Heart left ventricle (tissue), 16 donors: ENCODE measurements around the gene TRAF4. TPM values are rescaled to one million over a fixed set of nuclear protein-coding genes. Genes with fewer than 3 reads are reported as not detected.
A peak's percentile ranks its signal among the peaks of the same experiment; 100 is the strongest.

Source experiments
- ATAC-seq, 4 donors: fragments of 200-7000 bp; cut with Tn5 transposase; one replicate each; pipeline ENCODE4 v1.9.1; 2020 to 2022; ENCODE audit warnings: moderate library complexity in 4 of 4, mild to moderate bottlenecking in 3 of 4, moderate number of reproducible peaks in 1 of 4
- DNase-seq, 5 donors: peaks; one replicate each; pipeline ENCODE4 v3.0.0-alpha.2; 2020
- H3K27ac ChIP-seq, 12 donors: fragments of 200-600 bp; sonication (generic) in 4 of 12; one replicate each; pipeline versions ENCODE4 v1.5.0 to v1.8.0; 2016 to 2022; ENCODE audit warnings: mild to moderate bottlenecking in 2 of 12
- H3K27me3 ChIP-seq, 9 donors: fragments of 200-600 bp; sonication (generic) in 2 of 9; one replicate each; pipeline versions ENCODE4 v1.5.1 to v1.8.0; 2016 to 2022; ENCODE audit warnings: mild to moderate bottlenecking in 3 of 9
- H3K36me3 ChIP-seq, 9 donors: fragments of 200-600 bp; sonication (generic) in 2 of 9; one replicate each; pipeline versions ENCODE4 v1.5.0 to v1.8.0; 2018 to 2022; ENCODE audit warnings: mild to moderate bottlenecking in 2 of 9
- H3K4me1 ChIP-seq, 12 donors: fragments of 200-600 bp; sonication (generic) in 4 of 12; one replicate each; pipeline versions ENCODE4 v1.5.0 to v1.8.0; 2016 to 2022; ENCODE audit warnings: mild to moderate bottlenecking in 3 of 12
- H3K4me3 ChIP-seq, 12 donors: fragments of 200-600 bp; sonication (generic) in 4 of 12; one replicate each; pipeline versions ENCODE4 v1.5.0 to v1.8.0; 2017 to 2022; ENCODE audit warnings: mild to moderate bottlenecking in 9 of 12, moderate library complexity in 4 of 12
- H3K9me3 ChIP-seq, 12 donors: fragments of 200-600 bp; sonication (generic) in 4 of 12; one replicate each; pipeline versions ENCODE4 v1.5.0 to v1.8.0; 2016 to 2022; ENCODE audit warnings: mild to moderate bottlenecking in 1 of 12
- POLR2A ChIP-seq, 2 donors: fragments of 450-650 bp; IDR thresholded peaks; one replicate each; pipeline ENCODE4 v1.6.1; 2017; ENCODE audit warnings: antibody characterized with exemption in 2 of 2, mild to moderate bottlenecking in 2 of 2, moderate library complexity in 2 of 2
- WGBS, 4 donors: extraction: QIAGEN DNeasy Blood & Tissue Kit in 2 of 4; methylation state at CpG; one replicate each; pipeline versions ENCODE4 v1.1.5 to v1.1.7; 2013 to 2018; 5-methylcytosine and 5-hydroxymethylcytosine counted together
- intact Hi-C, 10 donors: fragments of 100-400 bp; cut with DNase I; formaldehyde crosslinking; loops; one replicate each; pipeline versions ENCODE4 v1.11.1 to v1.14.2; 2022
- polyA plus RNA-seq, 2 donors: library from polyadenylated mRNA; stranded (reverse); fragments of 200-250 nt; gene quantifications; one replicate each; pipeline ENCODE4 v1.2.3, GENCODE V29; 2013
- total RNA-seq, 9 donors: library from RNA; depleted of rRNA in 2 of 9; stranded (reverse); fragments of >200 nt in 2 of 9; fragmentation: NEBNext Ultra II Directional in 3 of 9; extraction: Animal tissue kit (Norgen Biotek cat#: 25700) in 3 of 9; gene quantifications; one replicate each; pipeline versions ENCODE4 v1.1.0 to v1.2.4, GENCODE V29; 2016 to 2023
- TF ChIP-seq, protein P1 (sequence below), 12 donors: fragments of 200-600 bp; sonication (generic) in 4 of 12; IDR thresholded peaks; one replicate each; pipeline versions ENCODE4 v1.5.0 to v1.8.0; 2018 to 2022; ENCODE audit warnings: antibody characterized with exemption in 12 of 12, mild to moderate bottlenecking in 5 of 12
- donor health status: ischemic (EF 13 %, LVEDD 7.1; RV severe dilation, severe dysfunction).
- donor health status: healthy with polysubstance abuse.
- donor health status: DM: no; HTN: yes; CAD: no.
- donor health status: DM: no; HTN: no; CAD: no.
- donor health status: ischemic (EF 25% LVEDD 6.9; RV normal size, moderate dysfunction).
- donor health status: ischemic (EF 25% LVEDD 5.7; RV mildly dilated, moderate dysfunction).
- donor health status: healthy.
- donor health status: DM: yes; HTN: yes; CAD: no.
- donor health status: ischemic (EF 35%, LVEDD 5.7; RV mildly dilated, moderate dysfunction).
- donor health status: nonischemic (EF 11% LVEDD 7.7; RV severe dilation, severe dysfunction).
- donor health status: DM: yes; HTN: yes; CAD: no.
- donor health status: PGD.
- donor health status: ischemic (EF 29% LVEDD 5.4; RV normal size, mild dysfunction).
- donor health status: nonischemic (EF 23%, LVEDD 6.1; RV moderate dilation, normal function).

TRAF4 gene
- total and polyA plus RNA-seq, 11 donors = 1.5 to 11.5 (median 2.7) TPM

DNA sequence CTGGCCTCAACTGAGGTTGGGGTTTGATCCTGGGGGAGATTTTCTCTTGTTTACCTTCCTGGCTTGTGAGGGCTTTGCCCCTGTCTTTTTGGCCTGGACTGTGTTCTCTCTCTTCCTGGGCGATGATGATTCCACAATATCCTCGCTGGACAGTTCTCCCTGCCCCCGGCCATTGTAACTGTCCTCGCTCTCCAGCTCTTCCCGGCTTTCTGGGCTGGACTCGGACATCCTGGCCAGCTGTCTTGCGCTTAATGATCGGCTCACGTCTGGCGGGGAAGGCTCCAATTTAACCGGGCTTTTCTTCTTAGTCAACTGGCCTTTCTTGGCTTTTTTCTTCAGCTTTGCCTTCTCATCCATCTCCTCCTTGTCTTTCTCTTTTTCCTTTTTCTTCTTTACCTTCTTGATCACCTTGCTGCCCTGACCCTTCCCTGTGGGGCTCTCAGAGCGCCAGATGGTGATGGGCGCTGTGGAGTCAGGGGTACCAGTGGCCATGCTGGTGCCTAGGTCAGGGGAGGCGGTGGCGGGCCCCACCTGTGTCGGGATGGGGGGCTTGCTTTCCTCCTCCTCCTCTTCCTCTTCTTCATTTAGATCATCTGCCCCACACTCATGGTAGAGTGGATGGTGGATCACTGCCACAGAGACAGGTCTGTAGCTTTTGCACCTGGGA, 40.1 kb upstream of the TRAF4 start:
- no peak for DNase-seq
- Histone ChIP-seq H3K4me1 (no peaks in the 10 kb centered on the region), H3K27ac (no peak overlapping the region), H3K27me3 (no peaks in the 10 kb centered on the region), H3K36me3 (peaks cover 0 to 62% (median 57%) of the 10 kb centered on the region in 9 donors), H3K4me3 (no peak overlapping the region), H3K9me3 (no peaks in the 10 kb centered on the region)
- ATAC-seq = no peak
- 75 to 82% (median 79%) methylated on average over 16 of the region's 16 CpGs for WGBS, 4 donors
- no peak for TF ChIP-seq POLR2A (IDR thresholded peaks at IDR 0.05)
- TF ChIP-seq, protein P1, sequence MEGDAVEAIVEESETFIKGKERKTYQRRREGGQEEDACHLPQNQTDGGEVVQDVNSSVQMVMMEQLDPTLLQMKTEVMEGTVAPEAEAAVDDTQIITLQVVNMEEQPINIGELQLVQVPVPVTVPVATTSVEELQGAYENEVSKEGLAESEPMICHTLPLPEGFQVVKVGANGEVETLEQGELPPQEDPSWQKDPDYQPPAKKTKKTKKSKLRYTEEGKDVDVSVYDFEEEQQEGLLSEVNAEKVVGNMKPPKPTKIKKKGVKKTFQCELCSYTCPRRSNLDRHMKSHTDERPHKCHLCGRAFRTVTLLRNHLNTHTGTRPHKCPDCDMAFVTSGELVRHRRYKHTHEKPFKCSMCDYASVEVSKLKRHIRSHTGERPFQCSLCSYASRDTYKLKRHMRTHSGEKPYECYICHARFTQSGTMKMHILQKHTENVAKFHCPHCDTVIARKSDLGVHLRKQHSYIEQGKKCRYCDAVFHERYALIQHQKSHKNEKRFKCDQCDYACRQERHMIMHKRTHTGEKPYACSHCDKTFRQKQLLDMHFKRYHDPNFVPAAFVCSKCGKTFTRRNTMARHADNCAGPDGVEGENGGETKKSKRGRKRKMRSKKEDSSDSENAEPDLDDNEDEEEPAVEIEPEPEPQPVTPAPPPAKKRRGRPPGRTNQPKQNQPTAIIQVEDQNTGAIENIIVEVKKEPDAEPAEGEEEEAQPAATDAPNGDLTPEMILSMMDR (IDR thresholded peaks at IDR 0.05) = no peak
- intact Hi-C loops = no loop called here

DNA sequence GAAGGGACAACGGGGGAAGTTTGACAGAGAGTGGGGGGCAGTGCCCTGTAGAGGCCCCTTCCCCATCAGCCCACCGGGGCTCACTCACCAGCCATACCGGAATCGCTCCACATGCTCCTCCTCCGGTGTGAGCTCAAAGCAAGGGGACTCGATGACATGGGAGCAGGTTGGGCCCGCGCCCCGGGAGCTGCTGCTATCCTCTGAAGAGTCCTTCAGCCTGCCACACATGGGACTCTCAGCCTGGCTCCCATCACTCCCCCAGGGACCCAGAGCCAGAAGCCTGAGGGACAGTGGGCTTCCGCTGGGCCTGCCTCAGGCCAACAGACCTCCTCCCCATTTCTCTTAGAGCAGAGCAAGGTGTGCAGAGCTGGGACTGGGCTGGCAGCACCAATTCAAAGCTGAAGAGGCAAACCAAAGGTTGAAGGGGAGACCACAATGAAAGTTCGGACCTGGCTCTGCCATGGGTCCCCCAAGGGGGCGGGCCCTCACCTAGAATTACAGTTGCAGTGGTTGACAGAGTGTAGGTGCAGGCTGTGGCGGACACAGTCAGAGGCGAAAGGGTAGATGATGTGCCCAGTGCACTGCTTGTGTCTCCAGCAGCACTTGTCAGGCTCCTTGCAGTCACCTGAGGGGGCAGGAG, 39.5 kb upstream of the TRAF4 start:
- Histone ChIP-seq H3K36me3 (peaks cover 0 to 56% (median 51%) of the 10 kb centered on the region in 9 donors), H3K9me3 (no peaks in the 10 kb centered on the region), H3K4me1 (no peaks in the 10 kb centered on the region), H3K4me3 (no peak overlapping the region), H3K27me3 (no peaks in the 10 kb centered on the region), H3K27ac (no peak overlapping the region)
- ATAC-seq (peak in 1 of 4 donors; percentile 10), DNase-seq (no peak)
- WGBS, 4 donors = 59 to 94% (median 91%) methylated on average over 4 to 14 of the region's 14 CpGs
- TF ChIP-seq, protein P1 (IDR thresholded peaks at IDR 0.05) = no peak
- TF ChIP-seq POLR2A (IDR thresholded peaks at IDR 0.05) = no peak
- intact Hi-C loops = no loop called here

DNA sequence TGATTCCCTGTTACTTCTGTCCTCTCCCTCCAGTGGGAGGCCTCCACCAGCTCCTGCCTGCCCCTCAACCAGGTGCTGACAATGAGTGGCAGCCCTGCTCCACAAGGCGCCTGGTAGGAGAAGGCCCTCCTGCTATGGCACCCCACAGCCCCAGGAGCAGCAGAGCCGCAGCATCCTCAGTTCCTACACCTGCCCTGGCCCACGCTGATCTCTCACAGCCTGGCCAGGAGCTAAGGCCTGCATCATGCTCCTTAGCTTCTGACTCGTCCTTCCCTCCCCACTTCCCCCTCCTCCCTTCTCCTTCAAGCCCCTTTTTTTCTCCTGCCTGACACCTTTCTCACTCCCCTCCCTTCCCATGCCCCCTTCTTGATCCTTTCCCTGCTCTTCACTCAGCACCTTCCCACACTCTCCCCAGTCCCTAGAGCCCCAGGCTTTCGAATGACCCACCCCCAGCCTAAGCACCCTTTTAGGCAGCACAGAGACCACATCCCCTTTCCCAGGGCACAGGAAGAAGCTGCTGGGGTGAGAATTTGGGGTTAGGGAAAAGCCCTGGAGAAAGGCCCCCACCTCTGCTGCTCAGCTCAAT, 38.6 kb upstream of the TRAF4 start:
- Histone ChIP-seq H3K27ac (no peak overlapping the region), H3K9me3 (no peaks in the 10 kb centered on the region), H3K36me3 (peaks cover 0 to 48% (median 42%) of the 10 kb centered on the region in 9 donors), H3K27me3 (no peaks in the 10 kb centered on the region), H3K4me3 (no peak overlapping the region), H3K4me1 (peaks cover 0 to 5% (median 0%) of the 10 kb centered on the region in 12 donors)
- DNase-seq = peak in 1 of 5 donors; percentile 9
- 76 to 83% (median 80%) methylated on average over 5 of the region's 5 CpGs for WGBS, 4 donors
- ATAC-seq = no peak
- intact Hi-C loops = no loop called here
- TF ChIP-seq, protein P1 (IDR thresholded peaks at IDR 0.05) = no peak
- no peak for TF ChIP-seq POLR2A (IDR thresholded peaks at IDR 0.05)

DNA sequence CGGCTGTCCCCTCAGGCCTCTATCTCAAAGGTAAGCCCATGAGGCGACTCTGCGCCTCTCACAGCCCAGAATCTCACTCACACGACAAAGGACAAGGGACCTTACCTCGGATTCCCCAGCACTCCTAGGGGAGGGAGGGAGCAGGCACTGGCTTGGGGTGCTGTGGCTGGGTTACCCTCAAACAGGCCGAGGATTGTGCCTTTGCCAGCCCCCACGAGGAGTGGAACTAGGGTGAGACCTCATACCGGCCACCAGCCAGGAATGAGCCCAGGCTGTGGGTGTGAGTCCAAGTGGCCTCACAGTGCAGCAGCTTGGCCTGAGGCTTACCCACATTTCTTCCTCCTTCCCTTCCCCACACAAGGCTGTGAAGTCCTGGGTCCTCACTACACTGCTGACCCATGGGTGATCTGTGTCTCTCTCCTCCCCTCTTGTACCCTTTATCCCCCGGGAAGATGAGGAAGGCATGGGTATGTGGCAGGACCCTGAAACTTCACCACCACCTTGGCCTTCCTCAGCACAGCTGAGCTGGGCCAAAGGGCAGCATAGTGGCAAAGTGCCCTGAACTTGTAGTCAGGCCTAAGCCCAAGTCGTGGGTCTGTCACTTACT, 38.0 kb upstream of the TRAF4 start:
- DNase-seq = no peak
- H3K27me3 ChIP-seq = no peaks in the 10 kb centered on the region
- TF ChIP-seq POLR2A (IDR thresholded peaks at IDR 0.05) = no peak
- TF ChIP-seq, protein P1 (IDR thresholded peaks at IDR 0.05) = no peak
- H3K27ac ChIP-seq = no peak overlapping the region
- intact Hi-C loops = no loop called here
- H3K4me3 ChIP-seq = no peak overlapping the region
- no peaks in the 10 kb centered on the region for H3K9me3 ChIP-seq
- H3K36me3 ChIP-seq = peaks cover 0 to 41% (median 36%) of the 10 kb centered on the region in 9 donors
- no peak for ATAC-seq
- H3K4me1 ChIP-seq = peaks cover 0 to 11% (median 2%) of the 10 kb centered on the region in 12 donors
- WGBS, 4 donors = 79 to 89% (median 81%) methylated on average over 8 to 10 of the region's 10 CpGs
